GM20431 (cell line): ENCODE results near the gene KCTD16.

Experiments used
- in situ Hi-C: fragments of 300-500 bp; cut with MseI, MboI; formaldehyde crosslinking; loops from one replicate; pipeline ENCODE4 v1.15.0; 2020; ENCODE audit warnings: low sequenced_read_pairs; ENCODE audit not compliant: unreplicated experiment

KCTD16 gene

GRCh38 chr5:144377207-144377606, 206.5 kb downstream of the KCTD16 start:
- in situ Hi-C loops, result no loop called here

- in situ Hi-C loops, result no loop called here
These were observed 208.0 kb downstream of the KCTD16 start for GRCh38 chr5:144378681-144379080.

- in situ Hi-C loops, result no loop called here
These were observed 214.9 kb downstream of the KCTD16 start for GRCh38 chr5:144385597-144385996.

- in situ Hi-C loops, result no loop called here
These were observed 215.6 kb downstream of the KCTD16 start for GRCh38 chr5:144386315-144386714.

GRCh38 chr5:144390133-144390532, 219.5 kb downstream of the KCTD16 start:
- in situ Hi-C loops, result no loop called here

- in situ Hi-C loops, result no loop called here
These were observed 220.4 kb downstream of the KCTD16 start for GRCh38 chr5:144391044-144391443.

GRCh38 chr5:144393641-144394435, 223.2 kb downstream of the KCTD16 start:
- in situ Hi-C loops, result no loop called here

GRCh38 chr5:144395704-144396103, 225.0 kb downstream of the KCTD16 start:
- in situ Hi-C loops, result no loop called here

GRCh38 chr5:144403058-144403457, 232.4 kb downstream of the KCTD16 start:
- in situ Hi-C loops, result no loop called here

GRCh38 chr5:144403817-144404420, 233.2 kb downstream of the KCTD16 start:
- in situ Hi-C loops, result no loop called here

- in situ Hi-C loops, result no loop called here
These were observed 234.0 kb downstream of the KCTD16 start for GRCh38 chr5:144404672-144405071.

GRCh38 chr5:144405991-144406390, 235.3 kb downstream of the KCTD16 start:
- in situ Hi-C loops, result no loop called here

- in situ Hi-C loops, result no loop called here
These were observed 235.8 kb downstream of the KCTD16 start for GRCh38 chr5:144406442-144406841.

- in situ Hi-C loops, result no loop called here
These were observed 243.7 kb downstream of the KCTD16 start for GRCh38 chr5:144414202-144415029.

- in situ Hi-C loops, result no loop called here
These were observed 245.5 kb downstream of the KCTD16 start for GRCh38 chr5:144416196-144416595.

- in situ Hi-C loops, result no loop called here
These were observed 248.0 kb downstream of the KCTD16 start for GRCh38 chr5:144418719-144419118.

- in situ Hi-C loops, result no loop called here
These were observed 250.7 kb downstream of the KCTD16 start for GRCh38 chr5:144421411-144421810.

- in situ Hi-C loops, result no loop called here
These were observed 251.5 kb downstream of the KCTD16 start for GRCh38 chr5:144422018-144422727.

- in situ Hi-C loops, result no loop called here
These were observed 257.2 kb downstream of the KCTD16 start for GRCh38 chr5:144427866-144428265.

- in situ Hi-C loops, result no loop called here
These were observed 257.7 kb downstream of the KCTD16 start for GRCh38 chr5:144428326-144428725.
